NCI-H774 (cell line): ENCODE measurements around the gene TMED4.

ENCODE experiments used
- DNase-seq: peaks from one replicate; lab custom pipeline; 2025; lab: John Stamatoyannopoulos, UW

The TMED4 gene

GRCh38 chr7:44581879-44582603 lies at the start of gene TMED4:
TMED4 (minus strand) TSS chr7:44582231; CDS start chr7:44582206, 25 bp downstream.
- DNase-seq, result peak; percentile 98

GRCh38 chr7:44631458-44632115 lies 49.6 kb upstream of the TMED4 start:
- DNase-seq, result no peak

- DNase-seq, result no peak
Observed at GRCh38 chr7:44630792-44631457, 48.9 kb upstream of the TMED4 start.

- no peak for DNase-seq
Observed at GRCh38 chr7:44629829-44630522, 47.9 kb upstream of the TMED4 start.

GRCh38 chr7:44626620-44627019 lies 44.6 kb upstream of the TMED4 start:
- DNase-seq, result no peak

- DNase-seq, result no peak
Observed at GRCh38 chr7:44625526-44626471, 43.8 kb upstream of the TMED4 start.

- DNase-seq, result no peak
Observed at GRCh38 chr7:44624318-44624717, 42.3 kb upstream of the TMED4 start.

- DNase-seq, result no peak
Observed at GRCh38 chr7:44622342-44623151, 40.5 kb upstream of the TMED4 start.

GRCh38 chr7:44621750-44622103 lies 39.7 kb upstream of the TMED4 start:
- no peak for DNase-seq

GRCh38 chr7:44621034-44621749 lies 39.2 kb upstream of the TMED4 start:
- DNase-seq, result no peak

- no peak for DNase-seq
Observed at GRCh38 chr7:44618753-44619152, 36.7 kb upstream of the TMED4 start.

- DNase-seq, result no peak
Observed at GRCh38 chr7:44618045-44618444, 36.0 kb upstream of the TMED4 start.

GRCh38 chr7:44617225-44617890 lies 35.3 kb upstream of the TMED4 start:
- no peak for DNase-seq

GRCh38 chr7:44616545-44616944 lies 34.5 kb upstream of the TMED4 start:
- no peak for DNase-seq

- no peak for DNase-seq
Observed at GRCh38 chr7:44615793-44616192, 33.8 kb upstream of the TMED4 start.

- no peak for DNase-seq
Observed at GRCh38 chr7:44615149-44615611, 33.1 kb upstream of the TMED4 start.

GRCh38 chr7:44609829-44610228 lies 27.8 kb upstream of the TMED4 start:
- DNase-seq, result no peak

GRCh38 chr7:44608916-44609648 lies 27.1 kb upstream of the TMED4 start:
- DNase-seq, result no peak
